Neural crest cell (in vitro differentiated cells): ENCODE data around the gene PCSK5. TPM values are rescaled to one million over a fixed set of nuclear protein-coding genes. Genes with fewer than 3 reads are reported as not detected.
"Not testable (repeated sequence)": the region's sequence is repeated elsewhere in the genome, so short reads cannot be mapped to it uniquely, and the experiment has no call there.

Experiments
- DNase-seq: peaks from one replicate; pipeline ENCODE4 v3.0.0; 2021; ENCODE audit warnings: low read depth, mixed read lengths, low spot score
- H3K27ac Mint-ChIP-seq: one replicate; pipeline ENCODE4 v1.8.0; 2021; ENCODE audit warnings: mild to moderate bottlenecking, mixed read lengths; ENCODE audit not compliant: unreplicated experiment
- H3K27me3 Mint-ChIP-seq: 2 replicates; pipeline ENCODE4 v1.8.0; 2021; ENCODE audit warnings: low read depth, mild to moderate bottlenecking, mixed read lengths
- H3K36me3 Mint-ChIP-seq: 2 replicates; pipeline ENCODE4 v1.8.0; 2021; ENCODE audit warnings: low read depth, mild to moderate bottlenecking, mixed read lengths
- H3K4me1 Mint-ChIP-seq: 2 replicates; pipeline ENCODE4 v1.8.0; 2021; ENCODE audit warnings: mixed read lengths
- H3K4me3 Mint-ChIP-seq: one replicate; pipeline ENCODE4 v1.8.0; 2021; ENCODE audit warnings: mild to moderate bottlenecking, mixed read lengths
- H3K9me3 Mint-ChIP-seq: 2 replicates; pipeline ENCODE4 v1.8.0; 2021; ENCODE audit warnings: mixed read lengths
- total RNA-seq: library from RNA; stranded (reverse); gene quantifications from 2 replicates; pipeline ENCODE4 v1.2.1, GENCODE V29; 2021
- TF ChIP-seq, protein P1 (sequence below): fragments of 200-600 bp; sonication (generic); conservative IDR thresholded peaks from 2 replicates; pipeline ENCODE4 v1.5.0; 2021; ENCODE audit warnings: antibody characterized with exemption, mild to moderate bottlenecking

PCSK5 gene
- total RNA-seq, 1 donor from 2014 or later: 3.1 TPM

DNA sequence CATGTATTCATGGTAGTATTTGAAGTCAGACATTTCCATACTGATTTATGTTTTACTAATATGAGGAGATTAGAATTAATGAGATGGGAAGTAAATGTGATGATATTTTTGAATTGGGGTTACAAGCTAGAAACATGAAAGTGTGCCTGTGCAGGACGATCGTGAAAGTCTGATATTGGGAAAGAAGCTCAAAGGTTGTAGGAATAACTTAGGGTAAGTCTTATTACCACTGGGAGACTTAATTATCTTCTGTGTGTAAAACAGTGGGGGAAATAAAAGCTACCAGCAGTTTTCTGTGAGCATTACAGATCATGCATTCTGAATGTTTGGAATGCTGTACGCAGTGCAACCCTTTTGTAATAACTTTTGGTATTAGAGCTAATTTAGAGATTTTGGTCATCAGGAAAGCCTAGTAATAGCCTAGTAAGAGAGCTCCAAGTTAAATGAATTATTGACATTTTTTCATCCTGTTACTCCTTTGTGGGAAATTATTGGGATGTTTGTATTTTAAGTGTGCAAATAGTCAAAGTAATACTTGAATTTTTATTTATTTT is 153.9 kb downstream of the PCSK5 start:
- no peak overlapping the region for H3K27ac Mint-ChIP-seq
- TF ChIP-seq, protein P1, sequence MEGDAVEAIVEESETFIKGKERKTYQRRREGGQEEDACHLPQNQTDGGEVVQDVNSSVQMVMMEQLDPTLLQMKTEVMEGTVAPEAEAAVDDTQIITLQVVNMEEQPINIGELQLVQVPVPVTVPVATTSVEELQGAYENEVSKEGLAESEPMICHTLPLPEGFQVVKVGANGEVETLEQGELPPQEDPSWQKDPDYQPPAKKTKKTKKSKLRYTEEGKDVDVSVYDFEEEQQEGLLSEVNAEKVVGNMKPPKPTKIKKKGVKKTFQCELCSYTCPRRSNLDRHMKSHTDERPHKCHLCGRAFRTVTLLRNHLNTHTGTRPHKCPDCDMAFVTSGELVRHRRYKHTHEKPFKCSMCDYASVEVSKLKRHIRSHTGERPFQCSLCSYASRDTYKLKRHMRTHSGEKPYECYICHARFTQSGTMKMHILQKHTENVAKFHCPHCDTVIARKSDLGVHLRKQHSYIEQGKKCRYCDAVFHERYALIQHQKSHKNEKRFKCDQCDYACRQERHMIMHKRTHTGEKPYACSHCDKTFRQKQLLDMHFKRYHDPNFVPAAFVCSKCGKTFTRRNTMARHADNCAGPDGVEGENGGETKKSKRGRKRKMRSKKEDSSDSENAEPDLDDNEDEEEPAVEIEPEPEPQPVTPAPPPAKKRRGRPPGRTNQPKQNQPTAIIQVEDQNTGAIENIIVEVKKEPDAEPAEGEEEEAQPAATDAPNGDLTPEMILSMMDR: no peak
- no peaks in the 10 kb centered on the region for H3K36me3 Mint-ChIP-seq

GRCh38 chr9:76045221-76045620 is 154.7 kb downstream of the PCSK5 start:
- H3K27ac Mint-ChIP-seq: no peak overlapping the region
- H3K27me3 Mint-ChIP-seq: no peaks in the 10 kb centered on the region
- TF ChIP-seq, protein P1: no peak
- no peaks in the 10 kb centered on the region for H3K9me3 Mint-ChIP-seq
- DNase-seq: no peak
- no peaks in the 10 kb centered on the region for H3K36me3 Mint-ChIP-seq
- H3K4me1 Mint-ChIP-seq: no peaks in the 10 kb centered on the region
- no peak overlapping the region for H3K4me3 Mint-ChIP-seq

More for the DNA sequence above, 153.9 kb downstream of the PCSK5 start:
- DNase-seq: no peak
- Mint-ChIP-seq H3K9me3 (no peaks in the 10 kb centered on the region), H3K4me3 (no peak overlapping the region), H3K4me1 (no peaks in the 10 kb centered on the region), H3K27me3 (no peaks in the 10 kb centered on the region)

DNA sequence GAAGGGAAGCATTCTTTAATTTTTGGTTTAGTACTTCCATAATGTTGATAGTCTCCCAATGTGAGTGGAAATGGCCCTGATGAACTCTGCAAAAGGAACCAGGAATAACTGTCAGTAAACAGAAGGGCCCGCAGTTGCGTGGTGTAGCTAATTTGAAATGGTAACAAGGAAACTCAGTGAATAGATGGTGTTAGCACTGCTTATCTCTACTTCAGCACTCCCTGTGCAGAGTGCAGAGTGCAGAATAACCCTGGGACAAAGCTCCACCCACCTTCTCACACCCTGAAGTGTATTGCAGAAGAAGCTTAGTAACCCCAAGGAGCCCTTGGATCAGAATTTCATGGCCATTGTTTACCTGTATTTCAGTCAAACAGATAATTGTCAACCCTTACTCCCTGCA is 158.9 kb downstream of the PCSK5 start:
- H3K36me3 Mint-ChIP-seq: peaks cover 3% of the 10 kb centered on the region
- no peak for DNase-seq
- no peaks in the 10 kb centered on the region for H3K27me3 Mint-ChIP-seq
- H3K4me1 Mint-ChIP-seq: no peaks in the 10 kb centered on the region
- peaks cover 3% of the 10 kb centered on the region for H3K9me3 Mint-ChIP-seq
- no peak overlapping the region for H3K4me3 Mint-ChIP-seq
- TF ChIP-seq, protein P1: no peak
- H3K27ac Mint-ChIP-seq: no peak overlapping the region

DNA sequence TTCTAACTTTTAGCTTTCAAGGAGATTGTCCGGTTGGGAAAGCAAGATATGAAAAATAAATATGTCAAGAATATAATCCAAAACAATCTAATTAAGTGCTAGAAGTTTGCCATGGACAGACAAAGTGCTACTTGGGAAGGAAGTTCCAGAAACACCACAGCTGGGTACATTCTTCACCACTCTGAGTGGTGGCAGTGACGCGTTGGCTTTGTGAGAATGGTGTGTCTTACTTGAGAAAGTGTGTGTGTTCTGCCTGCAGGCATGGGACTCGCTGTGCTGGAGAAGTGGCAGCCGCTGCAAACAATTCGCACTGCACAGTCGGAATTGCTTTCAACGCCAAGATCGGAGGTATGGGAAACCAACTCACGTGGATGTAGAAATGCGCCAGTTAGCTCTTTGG is 177.2 kb downstream of the PCSK5 start:
- TF ChIP-seq, protein P1: no peak
- no peak overlapping the region for H3K27ac Mint-ChIP-seq
- H3K9me3 Mint-ChIP-seq: peaks cover 3% of the 10 kb centered on the region
- H3K4me3 Mint-ChIP-seq: no peak overlapping the region
- no peaks in the 10 kb centered on the region for H3K27me3 Mint-ChIP-seq
- DNase-seq: no peak
- H3K36me3 Mint-ChIP-seq: peaks cover 5% of the 10 kb centered on the region
- H3K4me1 Mint-ChIP-seq: no peaks in the 10 kb centered on the region

DNA sequence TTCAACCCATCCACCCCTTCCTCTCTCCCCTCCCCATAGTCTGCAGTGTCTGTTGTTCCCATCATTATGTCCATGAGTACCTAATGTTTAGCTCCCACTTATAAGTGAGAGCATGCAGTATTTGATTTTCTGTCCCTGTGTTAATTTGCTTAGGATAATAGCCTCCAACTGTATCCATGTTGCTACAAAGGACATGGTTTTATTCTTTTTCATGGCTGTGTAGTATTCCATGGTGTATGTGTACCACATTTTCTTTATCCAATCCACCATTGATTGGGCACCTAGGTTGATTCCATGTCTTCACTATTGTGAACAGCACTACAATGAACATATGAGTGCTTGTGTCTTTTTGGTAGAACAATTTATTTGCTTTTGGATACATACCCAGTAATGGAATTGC is 187.1 kb downstream of the PCSK5 start:
- H3K27ac Mint-ChIP-seq: no peak overlapping the region
- H3K27me3 Mint-ChIP-seq: no peaks in the 10 kb centered on the region
- peaks cover 7% of the 10 kb centered on the region for H3K9me3 Mint-ChIP-seq
- H3K36me3 Mint-ChIP-seq: peaks cover 9% of the 10 kb centered on the region
- no peaks in the 10 kb centered on the region for H3K4me1 Mint-ChIP-seq
- TF ChIP-seq, protein P1: no peak
- DNase-seq: no peak
- no peak overlapping the region for H3K4me3 Mint-ChIP-seq

- H3K27ac Mint-ChIP-seq, H3K4me3 Mint-ChIP-seq, H3K4me1 Mint-ChIP-seq, H3K27me3 Mint-ChIP-seq, DNase-seq, H3K36me3 Mint-ChIP-seq, H3K9me3 Mint-ChIP-seq: not testable (repeated sequence)
Observed at GRCh38 chr9:76081281-76081680, 190.8 kb downstream of the PCSK5 start.
